ENCODE measurements around the gene TAF10.

TAF10 gene

GRCh38 chr11:6603287-6604080, 8.5 kb downstream of the TAF10 start, which contains the start of the genes ILK and RRP8:
Gene ILK (plus strand): TSS chr11:6603774. CDS start chr11:6604272, 498 bp downstream.
Gene RRP8 (minus strand): TSS chr11:6603616. CDS start chr11:6603502, 114 bp downstream.
- DNase-seq (ENCODE audit: low read depth), result peak; percentile 70
- TF ChIP-seq, protein P1, sequence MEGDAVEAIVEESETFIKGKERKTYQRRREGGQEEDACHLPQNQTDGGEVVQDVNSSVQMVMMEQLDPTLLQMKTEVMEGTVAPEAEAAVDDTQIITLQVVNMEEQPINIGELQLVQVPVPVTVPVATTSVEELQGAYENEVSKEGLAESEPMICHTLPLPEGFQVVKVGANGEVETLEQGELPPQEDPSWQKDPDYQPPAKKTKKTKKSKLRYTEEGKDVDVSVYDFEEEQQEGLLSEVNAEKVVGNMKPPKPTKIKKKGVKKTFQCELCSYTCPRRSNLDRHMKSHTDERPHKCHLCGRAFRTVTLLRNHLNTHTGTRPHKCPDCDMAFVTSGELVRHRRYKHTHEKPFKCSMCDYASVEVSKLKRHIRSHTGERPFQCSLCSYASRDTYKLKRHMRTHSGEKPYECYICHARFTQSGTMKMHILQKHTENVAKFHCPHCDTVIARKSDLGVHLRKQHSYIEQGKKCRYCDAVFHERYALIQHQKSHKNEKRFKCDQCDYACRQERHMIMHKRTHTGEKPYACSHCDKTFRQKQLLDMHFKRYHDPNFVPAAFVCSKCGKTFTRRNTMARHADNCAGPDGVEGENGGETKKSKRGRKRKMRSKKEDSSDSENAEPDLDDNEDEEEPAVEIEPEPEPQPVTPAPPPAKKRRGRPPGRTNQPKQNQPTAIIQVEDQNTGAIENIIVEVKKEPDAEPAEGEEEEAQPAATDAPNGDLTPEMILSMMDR (IDR thresholded peaks at IDR 0.05; ENCODE audit: control insufficient read depth, extremely low read depth, insufficient read depth), result no peak; the same call in 1 of the 2 replicates
- H3K4me3 ChIP-seq (ENCODE audit: low read depth, low read length), result peak within 1 kb of the TSS; percentile 97

GRCh38 chr11:6602096-6602940, 9.7 kb downstream of the TAF10 start:
- TF ChIP-seq, protein P1 (IDR thresholded peaks at IDR 0.05; ENCODE audit: control insufficient read depth, extremely low read depth, insufficient read depth), result no peak
- peak overlapping the region; percentile 97 for H3K4me3 ChIP-seq (ENCODE audit: low read depth, low read length)
- DNase-seq (ENCODE audit: low read depth), result no peak

DNA sequence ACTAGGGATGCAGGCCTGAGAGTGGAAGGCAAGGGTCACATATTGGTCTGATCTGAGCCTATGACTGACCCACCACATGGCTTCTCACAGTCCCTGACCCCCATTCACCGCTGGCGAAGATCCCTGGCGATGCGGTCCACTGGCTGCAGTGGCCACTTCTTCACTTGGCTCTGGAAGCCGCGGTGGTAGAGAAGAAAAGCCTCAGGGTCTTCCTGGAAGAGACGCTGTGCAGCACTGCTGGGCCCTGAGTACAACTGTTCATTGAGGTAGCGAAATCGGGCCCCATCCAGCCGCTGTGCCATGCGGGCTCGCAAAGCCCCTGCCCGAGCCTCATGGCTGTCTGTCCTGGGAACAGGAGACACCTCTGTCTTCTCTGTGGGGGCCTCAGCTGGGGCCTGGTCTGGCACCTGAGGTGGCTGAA, 11.0 kb downstream of the TAF10 start:
- no peak overlapping the region for H3K4me3 ChIP-seq (ENCODE audit: low read depth, low read length)
- DNase-seq (ENCODE audit: low read depth), result no peak
- TF ChIP-seq, protein P1 (IDR thresholded peaks at IDR 0.05; ENCODE audit: control insufficient read depth, extremely low read depth, insufficient read depth), result no peak

DNA sequence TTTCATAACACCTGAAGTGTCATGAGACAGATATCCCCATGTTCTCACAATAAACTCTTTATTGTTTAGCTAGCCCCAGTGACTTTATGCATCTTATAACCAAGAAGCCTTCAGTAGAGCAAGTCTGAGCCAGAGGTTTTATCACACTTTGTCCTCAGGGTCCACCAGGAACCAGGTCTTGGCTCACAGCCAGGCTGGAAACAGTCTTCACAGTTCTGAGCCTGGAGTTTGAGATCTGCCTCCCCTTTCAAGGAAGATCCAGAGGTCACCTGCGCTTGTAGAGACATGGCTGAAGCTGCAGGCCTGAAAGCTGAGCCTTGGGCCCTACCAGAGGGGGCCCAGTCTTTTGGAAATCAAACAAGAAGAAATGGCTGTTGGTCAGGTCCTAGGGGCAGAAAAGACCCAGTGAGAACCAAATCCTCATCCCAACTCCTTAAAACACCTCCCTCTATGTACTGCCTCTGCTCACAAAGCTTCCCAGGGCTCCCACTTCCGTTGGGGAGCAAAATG, 12.1 kb downstream of the TAF10 start:
- no peak for DNase-seq (ENCODE audit: low read depth)
- H3K4me3 ChIP-seq (ENCODE audit: low read depth, low read length), result no peak overlapping the region
- TF ChIP-seq, protein P1 (IDR thresholded peaks at IDR 0.05; ENCODE audit: control insufficient read depth, extremely low read depth, insufficient read depth), result no peak

GRCh38 chr11:6599449-6599848, 12.6 kb downstream of the TAF10 start:
- no peak for DNase-seq (ENCODE audit: low read depth)
- TF ChIP-seq, protein P1 (IDR thresholded peaks at IDR 0.05; ENCODE audit: control insufficient read depth, extremely low read depth, insufficient read depth), result no peak
- no peak overlapping the region for H3K4me3 ChIP-seq (ENCODE audit: low read depth, low read length)

DNA sequence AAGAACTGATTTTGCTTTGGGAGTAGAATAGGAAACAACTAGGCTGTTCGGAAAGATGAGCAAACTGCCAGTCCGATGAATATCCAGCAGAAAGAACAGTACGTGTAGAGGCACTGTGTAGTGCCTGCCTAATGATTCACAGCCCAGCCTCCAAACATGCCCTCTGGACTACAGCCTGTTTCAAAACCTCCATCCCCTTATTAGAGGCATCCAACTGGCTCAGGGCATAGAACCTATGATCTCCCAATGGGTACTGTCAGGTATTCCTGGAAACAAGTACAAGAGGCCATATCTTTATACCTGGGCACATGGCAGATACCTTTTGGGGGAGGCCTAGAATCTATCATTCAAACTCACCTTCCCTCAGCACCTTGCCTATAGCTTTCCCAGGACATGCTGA, 13.5 kb downstream of the TAF10 start:
- H3K4me3 ChIP-seq (ENCODE audit: low read depth, low read length), result no peak overlapping the region
- TF ChIP-seq, protein P1 (IDR thresholded peaks at IDR 0.05; ENCODE audit: control insufficient read depth, extremely low read depth, insufficient read depth), result no peak
- DNase-seq (ENCODE audit: low read depth), result no peak
